Spleen (tissue), 11 donors: ENCODE measurements around the gene TRO. TPM values are rescaled to one million over a fixed set of nuclear protein-coding genes. Genes with fewer than 3 reads are reported as not detected.

ENCODE experiments used
- DNase-seq: peaks from one replicate; pipeline ENCODE4 v3.0.0-alpha.2; 2020
- H3K27ac ChIP-seq, 8 donors: fragments of 200-600 bp; sonication (generic) in 7 of 8; 1 replicate in 4 of 8; 2 replicates in 4 of 8; pipeline versions ENCODE4 v1.5.0 to v1.8.0; 2016 to 2021; ENCODE audit warnings: inconsistent platforms in 4 of 8, mild to moderate bottlenecking in 4 of 8, moderate library complexity in 1 of 8
- H3K27me3 ChIP-seq, 7 donors: fragments of 200-600 bp; sonication (generic) in 6 of 7; replicated peaks in 1 of 7; 1 replicate in 4 of 7; 2 replicates in 3 of 7; pipeline versions ENCODE4 v1.5.0 to v1.8.0; 2016 to 2021; ENCODE audit warnings: inconsistent platforms in 3 of 7, mild to moderate bottlenecking in 1 of 7
- H3K36me3 ChIP-seq, 6 donors: fragments of 200-600 bp; sonication (generic) in 5 of 6; 1 replicate in 4 of 6; 2 replicates in 2 of 6; pipeline versions ENCODE4 v1.5.0 to v1.8.0; 2016 to 2021; ENCODE audit warnings: inconsistent platforms in 2 of 6
- H3K4me1 ChIP-seq, 6 donors: fragments of 200-600 bp; sonication (generic) in 5 of 6; 1 replicate in 3 of 6; 2 replicates in 3 of 6; pipeline versions ENCODE4 v1.5.0 to v1.8.0; 2016 to 2021; ENCODE audit warnings: inconsistent platforms in 3 of 6
- H3K4me3 ChIP-seq, 8 donors: fragments of 200-600 bp; sonication (generic) in 7 of 8; 1 replicate in 4 of 8; 2 replicates in 4 of 8; pipeline versions ENCODE4 v1.5.0 to v1.8.0; 2016 to 2021; ENCODE audit warnings: inconsistent platforms in 4 of 8, mild to moderate bottlenecking in 4 of 8, moderate library complexity in 2 of 8
- H3K9me3 ChIP-seq, 8 donors: fragments of 200-600 bp; sonication (generic) in 7 of 8; 1 replicate in 4 of 8; 2 replicates in 4 of 8; pipeline versions ENCODE4 v1.5.0 to v1.8.0; 2016 to 2021; ENCODE audit warnings: inconsistent platforms in 4 of 8
- POLR2A ChIP-seq, 3 donors: fragments of 450-650 bp; IDR thresholded peaks; one replicate each; pipeline ENCODE4 v1.5.1; 2017; ENCODE audit warnings: antibody characterized with exemption in 3 of 3, mild to moderate bottlenecking in 1 of 3
- POLR2AphosphoS5 ChIP-seq, 3 donors: sonication (generic); formaldehyde crosslinking; IDR thresholded peaks; one replicate each; pipeline ENCODE4 v1.5.1; 2017; ENCODE audit warnings: antibody characterized with exemption in 3 of 3
- WGBS, 5 donors: extraction: QIAGEN DNeasy Blood & Tissue Kit in 3 of 5; methylation state at CpG; one replicate each; pipeline versions ENCODE4 v1.1.5 to v1.1.7; 2013 to 2018; 5-methylcytosine and 5-hydroxymethylcytosine counted together
- intact Hi-C: fragments of 100-400 bp; cut with DNase I; formaldehyde crosslinking; loops from one replicate; pipeline ENCODE4 v1.15.0; 2023; ENCODE audit warnings: low total_unique reads
- polyA plus RNA-seq, 3 donors: library from polyadenylated mRNA; stranded (reverse); fragments of 200-250 nt; gene quantifications; one replicate each; pipeline ENCODE4 v1.2.1, GENCODE V29; 2013
- total RNA-seq, 7 donors: library from RNA; depleted of rRNA in 3 of 7; stranded (reverse); fragments of >200 nt in 3 of 7; fragmentation: NEBNext Ultra II Directional in 4 of 7; extraction: Animal tissue kit (Norgen Biotek cat#: 25700) in 4 of 7; gene quantifications; one replicate each; pipeline versions ENCODE4 v1.1.0 to v1.2.1, GENCODE V29; 2016 to 2021
- TF ChIP-seq, protein P1 (sequence below), 11 experiments: fragments of 200-600 bp in 7 of 11; fragments of 450-650 bp in 4 of 11; sonication (generic) in 4 of 11; IDR thresholded peaks in 8 of 11; conservative IDR thresholded peaks in 3 of 11; 1 replicate in 7 of 11; 2 replicates in 4 of 11; pipeline versions ENCODE4 v1.4.0 to v1.8.0; 2016 to 2021; ENCODE audit warnings: antibody characterized with exemption in 11 of 11, inconsistent platforms in 4 of 11, mild to moderate bottlenecking in 1 of 11
- donor health status: healthy with polysubstance abuse.
- donor health status: DM: no; HTN: no; CAD: no; lungs with moderate emphysema.
- donor health status: DM: no; HTN: no; CAD: no.
- donor health status: Bipolar disorder and iron deficiency.
- donor health status: healthy.
- donor health status: DM: no; HTN: no; CAD: no.
- donor health status: DM: yes; HTN: yes; CAD: no.

The TRO gene
- total and polyA plus RNA-seq, 10 donors = 2.0 to 6.2 (median 4.7) TPM

DNA sequence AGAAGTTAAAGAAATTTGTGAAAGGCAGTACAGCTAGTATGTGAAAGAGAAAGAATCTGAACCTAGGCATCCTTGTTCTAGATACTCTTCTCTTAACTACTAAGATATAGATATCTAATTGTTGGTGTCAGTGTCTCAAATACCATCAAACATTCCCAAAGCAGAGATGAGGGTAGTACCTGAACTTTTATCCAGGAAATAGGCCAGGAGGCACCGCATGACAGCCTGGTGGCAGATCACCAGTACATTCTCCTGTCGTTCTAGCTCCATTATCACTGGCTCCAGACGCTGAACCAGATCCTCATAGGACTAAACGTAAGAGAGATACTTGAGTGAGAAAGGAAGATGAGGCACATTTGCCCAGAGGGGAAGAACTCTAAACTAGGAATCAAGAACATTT, 16.8 kb downstream of the TRO start:
- intact Hi-C loops = no loop called here
- Histone ChIP-seq H3K9me3 (no peaks in the 10 kb centered on the region), H3K4me1 (no peaks in the 10 kb centered on the region), H3K27ac (no peak overlapping the region), H3K4me3 (no peak overlapping the region), H3K27me3 (no peaks in the 10 kb centered on the region), H3K36me3 (no peaks in the 10 kb centered on the region)
- TF ChIP-seq, protein P1, sequence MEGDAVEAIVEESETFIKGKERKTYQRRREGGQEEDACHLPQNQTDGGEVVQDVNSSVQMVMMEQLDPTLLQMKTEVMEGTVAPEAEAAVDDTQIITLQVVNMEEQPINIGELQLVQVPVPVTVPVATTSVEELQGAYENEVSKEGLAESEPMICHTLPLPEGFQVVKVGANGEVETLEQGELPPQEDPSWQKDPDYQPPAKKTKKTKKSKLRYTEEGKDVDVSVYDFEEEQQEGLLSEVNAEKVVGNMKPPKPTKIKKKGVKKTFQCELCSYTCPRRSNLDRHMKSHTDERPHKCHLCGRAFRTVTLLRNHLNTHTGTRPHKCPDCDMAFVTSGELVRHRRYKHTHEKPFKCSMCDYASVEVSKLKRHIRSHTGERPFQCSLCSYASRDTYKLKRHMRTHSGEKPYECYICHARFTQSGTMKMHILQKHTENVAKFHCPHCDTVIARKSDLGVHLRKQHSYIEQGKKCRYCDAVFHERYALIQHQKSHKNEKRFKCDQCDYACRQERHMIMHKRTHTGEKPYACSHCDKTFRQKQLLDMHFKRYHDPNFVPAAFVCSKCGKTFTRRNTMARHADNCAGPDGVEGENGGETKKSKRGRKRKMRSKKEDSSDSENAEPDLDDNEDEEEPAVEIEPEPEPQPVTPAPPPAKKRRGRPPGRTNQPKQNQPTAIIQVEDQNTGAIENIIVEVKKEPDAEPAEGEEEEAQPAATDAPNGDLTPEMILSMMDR (IDR thresholded peaks at IDR 0.05 in 8 of 11, conservative IDR thresholded peaks at IDR 0.05 in 3 of 11) = no peak
- no peak for TF ChIP-seq POLR2AphosphoS5 (IDR thresholded peaks at IDR 0.05)
- no peak for TF ChIP-seq POLR2A (IDR thresholded peaks at IDR 0.05)
- WGBS, 5 donors = 86 to 100% (median 92%) methylated on average over 4 of the region's 4 CpGs
- DNase-seq = no peak

DNA sequence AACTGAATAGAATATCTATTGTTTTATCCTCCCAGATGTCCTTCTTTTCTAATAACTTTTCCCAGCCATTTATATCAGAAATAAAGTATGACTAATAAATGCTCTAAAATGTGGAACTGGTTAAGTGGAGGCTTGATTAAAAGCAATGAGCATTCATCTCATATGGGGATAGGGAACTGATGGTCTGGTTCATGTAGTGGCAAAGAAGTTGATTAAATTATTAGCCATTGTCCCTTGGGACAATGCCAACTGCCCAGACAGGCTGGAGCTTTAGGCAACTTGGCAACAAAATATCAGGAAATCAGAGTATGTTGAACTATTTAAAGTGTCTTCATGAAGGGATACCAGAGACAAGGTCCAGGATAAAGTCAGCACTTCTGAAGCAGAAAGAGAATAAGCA, 24.2 kb downstream of the TRO start:
- intact Hi-C loops = no loop called here
- no peaks in the 10 kb centered on the region for H3K9me3 ChIP-seq
- TF ChIP-seq, protein P1 (IDR thresholded peaks at IDR 0.05 in 8 of 11, conservative IDR thresholded peaks at IDR 0.05 in 3 of 11) = no peak
- TF ChIP-seq POLR2A (IDR thresholded peaks at IDR 0.05) = no peak
- no peak for TF ChIP-seq POLR2AphosphoS5 (IDR thresholded peaks at IDR 0.05)

DNA sequence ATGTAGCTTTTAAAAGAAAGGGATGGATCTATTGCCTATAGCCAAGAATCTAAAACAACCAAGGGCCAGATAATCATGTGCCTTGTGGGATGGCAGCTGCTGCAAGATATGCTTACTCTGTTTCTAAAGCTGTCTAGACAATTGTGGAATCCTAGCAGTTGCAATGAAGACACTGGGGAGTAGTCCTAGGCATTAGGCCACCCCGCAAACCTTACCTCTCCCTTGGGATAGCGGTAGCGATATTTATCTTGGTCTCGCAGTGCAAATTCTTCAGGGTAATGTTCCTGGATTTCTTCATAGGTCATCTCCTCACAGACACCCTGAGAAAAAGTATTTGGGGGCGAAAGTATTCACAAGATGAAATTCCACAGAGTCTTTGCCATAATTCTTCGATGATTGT, 24.6 kb downstream of the TRO start:
- no peak overlapping the region for H3K27ac ChIP-seq
- intact Hi-C loops = no loop called here
- no peak overlapping the region for H3K4me3 ChIP-seq
- no peaks in the 10 kb centered on the region for H3K4me1 ChIP-seq
- H3K27me3 ChIP-seq = no peaks in the 10 kb centered on the region
- H3K9me3 ChIP-seq = no peaks in the 10 kb centered on the region
- H3K36me3 ChIP-seq = no peaks in the 10 kb centered on the region
- 85 to 100% (median 97%) methylated on average over 6 of the region's 6 CpGs for WGBS, 5 donors
- no peak for DNase-seq
- TF ChIP-seq, protein P1 (IDR thresholded peaks at IDR 0.05 in 8 of 11, conservative IDR thresholded peaks at IDR 0.05 in 3 of 11) = no peak
- TF ChIP-seq POLR2A (IDR thresholded peaks at IDR 0.05) (no peak), POLR2AphosphoS5 (IDR thresholded peaks at IDR 0.05) (no peak)

More for the DNA sequence above, 24.2 kb downstream of the TRO start:
- no peaks in the 10 kb centered on the region for H3K4me1 ChIP-seq
- DNase-seq = no peak
- no peaks in the 10 kb centered on the region for H3K36me3 ChIP-seq
- H3K4me3 ChIP-seq = no peak overlapping the region
- no peaks in the 10 kb centered on the region for H3K27me3 ChIP-seq
- no peak overlapping the region for H3K27ac ChIP-seq

DNA sequence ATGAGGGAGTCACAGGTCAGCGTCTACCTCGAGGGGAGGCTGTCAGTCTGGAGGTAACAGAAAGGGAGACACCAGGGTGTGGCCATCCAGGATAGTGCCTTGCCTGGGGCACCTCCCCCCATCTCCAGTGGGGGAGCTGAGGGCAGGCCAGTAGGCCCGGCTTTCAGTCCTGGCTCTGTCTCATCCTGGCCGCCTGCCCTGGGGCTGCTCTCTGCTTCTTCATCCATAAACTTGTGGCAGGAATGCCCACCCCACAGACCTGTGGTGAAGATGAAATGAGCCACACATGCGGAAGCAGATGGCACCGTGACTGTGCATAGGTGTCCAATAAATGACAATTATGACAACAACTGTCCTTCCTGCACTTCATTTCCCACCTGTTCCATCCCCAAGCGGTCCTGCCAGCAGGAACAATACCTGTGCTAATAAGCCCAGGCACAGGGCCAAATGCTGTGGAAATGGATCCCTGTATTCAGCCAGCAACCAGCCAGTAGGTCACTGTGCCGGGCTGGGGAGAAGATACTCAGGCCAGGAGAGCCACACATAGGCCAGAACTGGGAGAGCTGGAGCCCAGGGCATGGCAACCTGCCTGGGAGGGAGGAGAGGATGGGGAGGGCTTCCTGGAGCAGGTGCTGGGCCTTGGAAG, 30.2 kb downstream of the TRO start:
- intact Hi-C loops = no loop called here
- Histone ChIP-seq H3K27ac (no peak overlapping the region), H3K4me3 (no peak overlapping the region), H3K4me1 (no peaks in the 10 kb centered on the region), H3K36me3 (no peaks in the 10 kb centered on the region), H3K9me3 (no peaks in the 10 kb centered on the region), H3K27me3 (no peaks in the 10 kb centered on the region)
- DNase-seq = no peak
- 73 to 88% (median 86%) methylated on average over 5 to 8 of the region's 8 CpGs for WGBS, 5 donors
- TF ChIP-seq POLR2AphosphoS5 (IDR thresholded peaks at IDR 0.05) (no peak), POLR2A (IDR thresholded peaks at IDR 0.05) (no peak)
- TF ChIP-seq, protein P1 (IDR thresholded peaks at IDR 0.05 in 8 of 11, conservative IDR thresholded peaks at IDR 0.05 in 3 of 11) = no peak
